ENCODE measurements around the gene NT5C. TPM values are rescaled to one million over a fixed set of nuclear protein-coding genes. Genes with fewer than 3 reads are reported as not detected.
"Not testable (repeated sequence)": the region's sequence is repeated elsewhere in the genome, so short reads cannot be mapped to it uniquely, and the experiment has no call there.

Gene NT5C
- total RNA-seq, 4 donors from 2014 or later: 151 to 176 (median 156) TPM

- no peak for DNase-seq
- H3K36me3 ChIP-seq: peaks cover 0 to 78% (median 0%) of the 10 kb centered on the region in 3 donors
- no peaks in the 10 kb centered on the region for H3K27me3 ChIP-seq
- no peak overlapping the region for H3K4me3 ChIP-seq
- no peak overlapping the region for H3K27ac ChIP-seq
- H3K4me1 ChIP-seq: no peaks in the 10 kb centered on the region
- no peaks in the 10 kb centered on the region for H3K9me3 ChIP-seq
- TF ChIP-seq CTCF (IDR thresholded peaks at IDR 0.05) (no peak), POLR2A (IDR thresholded peaks at IDR 0.05) (no peak)
Observed at GRCh38 chr17:75173526-75173925, 42.0 kb upstream of the NT5C start.

- TF ChIP-seq CTCF (IDR thresholded peaks at IDR 0.05) (no peak), POLR2A (IDR thresholded peaks at IDR 0.05) (no peak)
- peaks cover 0 to 70% (median 0%) of the 10 kb centered on the region in 3 donors for H3K36me3 ChIP-seq
- H3K27ac ChIP-seq: no peak overlapping the region
- no peaks in the 10 kb centered on the region for H3K9me3 ChIP-seq
- no peaks in the 10 kb centered on the region for H3K4me1 ChIP-seq
- H3K4me3 ChIP-seq: no peak overlapping the region
- no peaks in the 10 kb centered on the region for H3K27me3 ChIP-seq
- no peak for DNase-seq
Observed at GRCh38 chr17:75168998-75169397, 37.5 kb upstream of the NT5C start.

- H3K36me3 ChIP-seq: peaks cover 0 to 39% (median 0%) of the 10 kb centered on the region in 3 donors
- DNase-seq: peak in 1 of 3 donors; percentile 6
- not testable (repeated sequence) for H3K27me3 ChIP-seq, H3K27ac ChIP-seq, H3K4me1 ChIP-seq, H3K9me3 ChIP-seq, H3K4me3 ChIP-seq
Observed at GRCh38 chr17:75164606-75165005, 33.1 kb upstream of the NT5C start.

- no peak for DNase-seq
- H3K36me3 ChIP-seq: peaks cover 0 to 24% (median 0%) of the 10 kb centered on the region in 3 donors
- TF ChIP-seq POLR2A (IDR thresholded peaks at IDR 0.05) (no peak), CTCF (IDR thresholded peaks at IDR 0.05) (no peak)
Observed at GRCh38 chr17:75163074-75163473, 31.5 kb upstream of the NT5C start.

GRCh38 chr17:75160211-75160610 is 28.7 kb upstream of the NT5C start:
- DNase-seq: no peak
- H3K4me1 ChIP-seq: no peaks in the 10 kb centered on the region
- H3K9me3 ChIP-seq: no peaks in the 10 kb centered on the region
- H3K36me3 ChIP-seq: no peaks in the 10 kb centered on the region
- H3K27ac ChIP-seq: no peak overlapping the region
- H3K4me3 ChIP-seq: no peak overlapping the region
- no peaks in the 10 kb centered on the region for H3K27me3 ChIP-seq
- TF ChIP-seq POLR2A (IDR thresholded peaks at IDR 0.05) (no peak), CTCF (IDR thresholded peaks at IDR 0.05) (no peak)

More at GRCh38 chr17:75163074-75163473, 31.5 kb upstream of the NT5C start:
- Histone ChIP-seq H3K4me3 (no peak overlapping the region), H3K9me3 (no peaks in the 10 kb centered on the region), H3K27ac (no peak overlapping the region), H3K27me3 (no peaks in the 10 kb centered on the region), H3K4me1 (no peaks in the 10 kb centered on the region)

- no peak overlapping the region for H3K4me3 ChIP-seq
- H3K4me1 ChIP-seq: peaks cover 0 to 4% (median 2%) of the 10 kb centered on the region in 4 donors
- H3K36me3 ChIP-seq: no peaks in the 10 kb centered on the region
- peak in 2 of 3 donors; percentile 3 to 34 for DNase-seq
- no peak for TF ChIP-seq CTCF (IDR thresholded peaks at IDR 0.05)
- TF ChIP-seq POLR2A (IDR thresholded peaks at IDR 0.05): no peak
- no peak overlapping the region for H3K27ac ChIP-seq
- no peaks in the 10 kb centered on the region for H3K27me3 ChIP-seq
- H3K9me3 ChIP-seq: no peaks in the 10 kb centered on the region
Observed at GRCh38 chr17:75159196-75160031, 27.9 kb upstream of the NT5C start.

- H3K9me3 ChIP-seq, H3K27me3 ChIP-seq, H3K4me1 ChIP-seq, H3K36me3 ChIP-seq, H3K27ac ChIP-seq, H3K4me3 ChIP-seq: not testable (repeated sequence)
- DNase-seq: peak in 1 of 3 donors; percentile 28
Observed at GRCh38 chr17:75158480-75158879, 26.9 kb upstream of the NT5C start.

All from Peyer's patch (tissue), 4 donors.